Suprapubic skin (tissue), 4 donors: ENCODE measurements around the gene OR4P4. TPM values are rescaled to one million over a fixed set of nuclear protein-coding genes. Genes with fewer than 3 reads are reported as not detected.

ENCODE experiments used
- DNase-seq, 2 donors: peaks; one replicate each; pipeline ENCODE4 v3.0.0-alpha.2; 2019; ENCODE audit warnings: low spot score in 2 of 2
- H3K27ac ChIP-seq: fragments of 200-600 bp; sonication (generic); one replicate; pipeline ENCODE4 v1.5.1; 2019
- H3K27me3 ChIP-seq: fragments of 200-600 bp; sonication (generic); one replicate; pipeline ENCODE4 v1.5.1; 2019
- H3K36me3 ChIP-seq: fragments of 200-600 bp; sonication (generic); one replicate; pipeline ENCODE4 v1.5.1; 2019
- H3K4me1 ChIP-seq: fragments of 200-600 bp; sonication (generic); one replicate; pipeline ENCODE4 v1.5.1; 2019
- H3K4me3 ChIP-seq: fragments of 200-600 bp; sonication (generic); one replicate; pipeline ENCODE4 v1.5.1; 2019; ENCODE audit warnings: mild to moderate bottlenecking
- H3K9me3 ChIP-seq: fragments of 200-600 bp; sonication (generic); one replicate; pipeline ENCODE4 v1.5.1; 2019
- CTCF ChIP-seq, 2 donors: fragments of 200-600 bp in 1 of 2; fragments of 450-650 bp in 1 of 2; sonication (generic) in 1 of 2; IDR thresholded peaks; one replicate each; pipeline ENCODE4 v1.5.1; 2016 to 2019; ENCODE audit warnings: antibody characterized with exemption in 2 of 2, mild to moderate bottlenecking in 1 of 2, moderate library complexity in 1 of 2
- EP300 ChIP-seq: sonication (generic); formaldehyde crosslinking; IDR thresholded peaks from one replicate; pipeline ENCODE4 v1.6.1; 2017; ENCODE audit warnings: antibody characterized with exemption
- POLR2A ChIP-seq, 2 donors: fragments of 450-650 bp; IDR thresholded peaks; one replicate each; pipeline ENCODE4 v1.6.1; 2017; ENCODE audit warnings: antibody characterized with exemption in 2 of 2, mild to moderate bottlenecking in 2 of 2, moderate library complexity in 2 of 2
- POLR2AphosphoS5 ChIP-seq, 3 donors: sonication (generic); formaldehyde crosslinking; IDR thresholded peaks; one replicate each; pipeline ENCODE4 v1.6.1; 2017; ENCODE audit warnings: antibody characterized with exemption in 3 of 3
- WGBS: methylation state at CpG from one replicate; pipeline ENCODE4 v1.1.5; 2018; 5-methylcytosine and 5-hydroxymethylcytosine counted together
- total RNA-seq, 4 donors: library from RNA; depleted of rRNA; stranded (reverse); fragments of >200 nt; gene quantifications; one replicate each; pipeline ENCODE4 v1.1.0, GENCODE V29; 2016

The OR4P4 gene
- total RNA-seq, 4 donors from 2014 or later = not detected

DNA sequence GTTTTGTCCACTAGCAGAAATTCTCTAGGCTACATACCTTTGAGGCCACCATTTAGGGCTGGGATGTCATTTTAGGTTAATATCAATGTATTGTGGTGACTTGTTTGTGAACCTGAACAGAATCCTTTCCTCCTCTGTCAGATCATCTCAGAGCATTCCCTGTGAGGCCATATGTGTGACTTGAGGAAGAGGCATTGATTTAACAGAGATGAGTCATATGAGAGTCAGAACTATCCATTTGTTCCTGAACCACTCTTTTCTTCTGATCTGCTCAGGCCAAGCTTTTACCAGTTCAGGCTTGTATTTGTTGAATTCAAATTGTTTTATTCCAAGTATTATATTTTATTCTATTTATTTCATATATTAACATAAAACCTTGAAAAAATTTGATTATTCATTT, 20.2 kb downstream of the OR4P4 start:
- Histone ChIP-seq H3K9me3 (no peaks in the 10 kb centered on the region), H3K27me3 (no peaks in the 10 kb centered on the region), H3K4me1 (no peaks in the 10 kb centered on the region), H3K4me3 (no peak overlapping the region), H3K36me3 (no peaks in the 10 kb centered on the region), H3K27ac (no peak overlapping the region)
- no peak for DNase-seq
- TF ChIP-seq POLR2AphosphoS5 (IDR thresholded peaks at IDR 0.05) (no peak), CTCF (IDR thresholded peaks at IDR 0.05) (no peak), POLR2A (IDR thresholded peaks at IDR 0.05) (no peak), EP300 (no peak)

- no peak for DNase-seq
- no peaks in the 10 kb centered on the region for H3K4me1 ChIP-seq
- H3K27me3 ChIP-seq = no peaks in the 10 kb centered on the region
- no peak for TF ChIP-seq POLR2A (IDR thresholded peaks at IDR 0.05)
- TF ChIP-seq CTCF (IDR thresholded peaks at IDR 0.05) = no peak
- no peak for TF ChIP-seq POLR2AphosphoS5 (IDR thresholded peaks at IDR 0.05)
- no peak for TF ChIP-seq EP300
- no peak overlapping the region for H3K4me3 ChIP-seq
- WGBS = 87% methylated on average over 2 of the region's 2 CpGs
- no peaks in the 10 kb centered on the region for H3K9me3 ChIP-seq
- H3K27ac ChIP-seq = no peak overlapping the region
- no peaks in the 10 kb centered on the region for H3K36me3 ChIP-seq
Observed at GRCh38 chr11:55658031-55658573, 23.2 kb downstream of the OR4P4 start.

GRCh38 chr11:55658608-55659007, 23.7 kb downstream of the OR4P4 start:
- Histone ChIP-seq H3K36me3 (no peaks in the 10 kb centered on the region), H3K27ac (no peak overlapping the region), H3K4me1 (no peaks in the 10 kb centered on the region), H3K9me3 (no peaks in the 10 kb centered on the region), H3K27me3 (no peaks in the 10 kb centered on the region), H3K4me3 (no peak overlapping the region)
- 54% methylated on average over 1 of the region's 1 CpG for WGBS
- no peak for DNase-seq
- TF ChIP-seq POLR2AphosphoS5 (IDR thresholded peaks at IDR 0.05) = no peak
- TF ChIP-seq EP300 = no peak

- TF ChIP-seq POLR2AphosphoS5 (IDR thresholded peaks at IDR 0.05) = no peak
- TF ChIP-seq POLR2A (IDR thresholded peaks at IDR 0.05) = no peak
- TF ChIP-seq CTCF (IDR thresholded peaks at IDR 0.05) = no peak
- TF ChIP-seq EP300 = no peak
- Histone ChIP-seq H3K4me1 (no peaks in the 10 kb centered on the region), H3K27ac (no peak within 1 kb of the TSS), H3K9me3 (no peaks in the 10 kb centered on the region), H3K4me3 (no peak within 1 kb of the TSS), H3K27me3 (no peaks in the 10 kb centered on the region), H3K36me3 (no peaks in the 10 kb centered on the region)
- DNase-seq = no peak
- 79% methylated on average over 1 of the region's 1 CpG for WGBS
Observed at GRCh38 chr11:55661901-55662300, 27.0 kb downstream of the OR4P4 start, which contains the start of gene OR4C6. OR4C6 (plus strand) TSS chr11:55662201; CDS start chr11:55665167, 2,966 bp downstream.

GRCh38 chr11:55669376-55669775, 34.5 kb downstream of the OR4P4 start:
- Histone ChIP-seq H3K36me3 (no peaks in the 10 kb centered on the region), H3K9me3 (no peaks in the 10 kb centered on the region), H3K27ac (no peak overlapping the region), H3K4me3 (no peak overlapping the region), H3K4me1 (no peaks in the 10 kb centered on the region), H3K27me3 (no peaks in the 10 kb centered on the region)
- 87% methylated on average over 1 of the region's 2 CpGs for WGBS
- TF ChIP-seq POLR2AphosphoS5 (IDR thresholded peaks at IDR 0.05) (no peak), CTCF (IDR thresholded peaks at IDR 0.05) (no peak), POLR2A (IDR thresholded peaks at IDR 0.05) (no peak), EP300 (no peak)
- no peak for DNase-seq

- TF ChIP-seq CTCF (IDR thresholded peaks at IDR 0.05) (no peak), EP300 (no peak), POLR2A (IDR thresholded peaks at IDR 0.05) (no peak), POLR2AphosphoS5 (IDR thresholded peaks at IDR 0.05) (no peak)
- H3K4me3 ChIP-seq = no peak overlapping the region
- no peak overlapping the region for H3K27ac ChIP-seq
- H3K27me3 ChIP-seq = no peaks in the 10 kb centered on the region
- no peaks in the 10 kb centered on the region for H3K4me1 ChIP-seq
- H3K36me3 ChIP-seq = no peaks in the 10 kb centered on the region
- DNase-seq = no peak
- WGBS = 58% methylated on average over 5 of the region's 5 CpGs
- H3K9me3 ChIP-seq = no peaks in the 10 kb centered on the region
Observed at GRCh38 chr11:55673860-55674259, 38.9 kb downstream of the OR4P4 start.
